ENCODE results near the gene ALOX12B.

The ALOX12B gene

DNA sequence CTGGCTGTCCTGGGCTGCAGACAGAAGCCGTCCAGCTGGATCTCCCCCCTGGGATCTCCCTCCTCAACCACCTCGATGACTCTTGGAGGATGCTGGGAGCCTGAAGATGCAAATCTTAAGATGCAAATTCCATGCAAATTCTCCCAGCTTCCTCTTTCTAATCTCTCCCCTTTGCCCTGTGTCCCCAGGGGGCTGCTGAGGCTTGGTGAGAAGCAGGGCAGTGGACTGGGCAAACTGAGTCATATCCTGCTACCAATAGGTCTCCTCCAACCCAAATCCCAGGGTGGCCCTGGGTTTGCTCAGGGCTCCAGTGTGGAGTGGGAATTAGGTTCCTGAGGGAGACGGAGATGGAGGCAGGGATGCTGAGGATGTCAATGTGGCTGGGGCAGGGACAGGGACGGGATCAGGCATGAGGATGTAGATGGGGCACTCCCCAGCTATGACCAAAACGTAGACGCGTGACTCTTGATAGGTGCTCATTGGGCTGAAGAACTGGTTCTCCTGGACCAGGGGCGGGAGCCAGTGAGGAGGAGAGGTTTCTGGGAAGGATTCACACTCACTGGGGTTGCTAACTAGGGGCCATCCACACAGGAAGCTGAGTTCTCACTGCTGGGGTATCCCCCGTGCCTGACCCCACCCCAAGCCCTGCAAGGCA lies 3.6 kb upstream of the ALOX12B start:
- no peak for DNase-seq (ENCODE audit: low spot score)
- CTCF ChIA-PET, result interaction anchor here (0.6 to 1.2 kb wide), 5 partner anchors 10 to 76 kb away, joined by 3 to 5 read pairs (median 4); no protein-coding TSS in a partner anchor
- POLR2A ChIA-PET (ENCODE audit: low non-redundant PET), result no interaction called here
- TF ChIP-seq, protein P1, sequence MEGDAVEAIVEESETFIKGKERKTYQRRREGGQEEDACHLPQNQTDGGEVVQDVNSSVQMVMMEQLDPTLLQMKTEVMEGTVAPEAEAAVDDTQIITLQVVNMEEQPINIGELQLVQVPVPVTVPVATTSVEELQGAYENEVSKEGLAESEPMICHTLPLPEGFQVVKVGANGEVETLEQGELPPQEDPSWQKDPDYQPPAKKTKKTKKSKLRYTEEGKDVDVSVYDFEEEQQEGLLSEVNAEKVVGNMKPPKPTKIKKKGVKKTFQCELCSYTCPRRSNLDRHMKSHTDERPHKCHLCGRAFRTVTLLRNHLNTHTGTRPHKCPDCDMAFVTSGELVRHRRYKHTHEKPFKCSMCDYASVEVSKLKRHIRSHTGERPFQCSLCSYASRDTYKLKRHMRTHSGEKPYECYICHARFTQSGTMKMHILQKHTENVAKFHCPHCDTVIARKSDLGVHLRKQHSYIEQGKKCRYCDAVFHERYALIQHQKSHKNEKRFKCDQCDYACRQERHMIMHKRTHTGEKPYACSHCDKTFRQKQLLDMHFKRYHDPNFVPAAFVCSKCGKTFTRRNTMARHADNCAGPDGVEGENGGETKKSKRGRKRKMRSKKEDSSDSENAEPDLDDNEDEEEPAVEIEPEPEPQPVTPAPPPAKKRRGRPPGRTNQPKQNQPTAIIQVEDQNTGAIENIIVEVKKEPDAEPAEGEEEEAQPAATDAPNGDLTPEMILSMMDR (conservative IDR thresholded peaks at IDR 0.05; ENCODE audit: low read depth), result no peak
- no peak overlapping the region for H3K27ac ChIP-seq

DNA sequence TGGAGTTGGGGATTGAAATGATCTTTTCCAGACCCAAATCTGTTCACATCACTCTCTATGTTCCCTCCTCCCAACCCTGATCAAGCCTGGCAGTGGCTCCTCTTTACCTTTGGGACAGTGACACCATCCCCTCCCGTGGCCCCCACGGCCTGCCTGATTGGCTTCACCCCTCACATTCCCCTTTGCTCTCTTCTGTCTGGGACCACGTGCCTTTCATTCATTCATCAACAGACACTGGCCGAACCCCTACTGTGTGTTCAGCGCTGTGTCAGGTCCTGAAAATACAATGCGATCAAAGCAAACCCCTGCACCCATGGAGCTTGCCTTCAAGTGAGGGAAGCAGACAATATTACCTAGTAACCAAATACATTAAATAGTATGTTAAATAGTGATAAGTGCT lies 2.2 kb upstream of the ALOX12B start:
- no peak for DNase-seq (ENCODE audit: low spot score)
- ChIA-PET POLR2A (ENCODE audit: low non-redundant PET) (no interaction called here), CTCF (interaction anchor here (0.8 kb wide), 1 partner anchor 21 kb away, joined by 3 read pairs; no protein-coding TSS in a partner anchor)
- no peak overlapping the region for H3K27ac ChIP-seq
- TF ChIP-seq, protein P1 (conservative IDR thresholded peaks at IDR 0.05; ENCODE audit: low read depth), result no peak

DNA sequence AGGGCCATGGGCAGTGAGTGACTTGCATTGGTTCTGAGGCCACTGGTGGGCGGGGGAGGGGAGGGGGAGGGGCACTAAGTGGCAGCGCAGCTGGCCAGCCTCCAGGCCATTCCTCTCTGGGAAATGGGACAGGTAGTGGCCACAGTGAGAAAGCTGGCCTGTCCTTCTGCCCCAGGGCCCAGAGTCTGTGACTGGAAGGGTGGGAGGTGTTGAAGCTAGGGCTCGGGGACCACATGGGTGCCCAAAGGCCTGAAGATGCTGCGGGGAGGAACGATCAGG lies 375 bp upstream of the ALOX12B start:
- no peak for DNase-seq (ENCODE audit: low spot score)
- TF ChIP-seq, protein P1 (conservative IDR thresholded peaks at IDR 0.05; ENCODE audit: low read depth), result no peak
- CTCF ChIA-PET, result interaction anchor here (0.6 to 2.2 kb wide), 4 partner anchors 14 to 110 kb away, joined by 3 to 11 read pairs (median 4); no protein-coding TSS in a partner anchor
- POLR2A ChIA-PET (ENCODE audit: low non-redundant PET), result no interaction called here
- peak overlapping the region; percentile 62 for H3K27ac ChIP-seq

DNA sequence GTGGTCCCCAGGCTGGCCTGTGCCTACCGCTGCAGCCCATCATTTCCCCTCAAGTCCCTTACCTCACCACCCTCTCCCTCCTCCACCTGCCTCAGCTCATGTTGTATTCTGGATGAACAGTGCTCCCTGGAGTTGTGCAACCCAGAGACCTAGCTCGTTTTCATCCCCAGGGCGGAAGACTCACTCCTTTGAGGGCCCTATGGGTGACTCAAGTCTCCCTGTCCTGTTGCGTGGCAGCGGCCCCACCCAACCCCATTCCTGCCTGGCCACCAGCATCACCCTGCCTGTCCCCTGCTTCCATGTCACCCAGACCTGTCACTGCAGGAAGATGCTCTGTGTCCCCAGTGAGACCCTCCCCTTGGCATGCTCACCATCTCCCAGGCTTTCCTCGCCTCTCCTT lies 3.3 kb downstream of the ALOX12B start:
- ChIA-PET CTCF (interaction anchor here (1.5 to 2.2 kb wide), 2 partner anchors 27 to 35 kb away, joined by 3 to 12 read pairs; partner anchors contain the start of gene ALOXE3), POLR2A (ENCODE audit: low non-redundant PET) (no interaction called here)
- H3K27ac ChIP-seq, result no peak overlapping the region
- TF ChIP-seq, protein P1 (conservative IDR thresholded peaks at IDR 0.05; ENCODE audit: low read depth), result no peak
- no peak for DNase-seq (ENCODE audit: low spot score)

DNA sequence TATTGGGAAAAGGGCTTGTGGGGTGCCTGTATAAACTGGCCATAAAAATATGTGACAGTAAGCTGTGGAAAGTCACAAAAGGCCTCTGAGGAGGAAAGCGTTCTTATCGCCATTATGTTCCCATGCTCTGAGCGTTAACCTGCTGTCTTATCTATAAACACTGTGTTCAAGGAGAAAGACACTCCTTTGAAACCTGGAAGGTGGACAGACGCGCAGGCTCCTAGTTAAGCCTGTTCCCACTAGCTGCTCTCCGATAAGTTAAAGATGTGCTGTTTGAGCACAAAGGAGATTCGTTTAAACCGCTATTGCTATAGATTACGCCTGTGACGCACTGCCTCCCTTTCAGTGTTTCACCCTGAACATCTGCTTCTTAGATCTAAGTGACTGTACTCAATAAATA lies 5.2 kb downstream of the ALOX12B start:
- DNase-seq (ENCODE audit: low spot score), result no peak
- ChIA-PET CTCF (interaction anchor here (0.5 to 0.9 kb wide), 2 partner anchors 8 to 114 kb away, joined by 4 to 5 read pairs; no protein-coding TSS in a partner anchor), POLR2A (ENCODE audit: low non-redundant PET) (no interaction called here)

DNA sequence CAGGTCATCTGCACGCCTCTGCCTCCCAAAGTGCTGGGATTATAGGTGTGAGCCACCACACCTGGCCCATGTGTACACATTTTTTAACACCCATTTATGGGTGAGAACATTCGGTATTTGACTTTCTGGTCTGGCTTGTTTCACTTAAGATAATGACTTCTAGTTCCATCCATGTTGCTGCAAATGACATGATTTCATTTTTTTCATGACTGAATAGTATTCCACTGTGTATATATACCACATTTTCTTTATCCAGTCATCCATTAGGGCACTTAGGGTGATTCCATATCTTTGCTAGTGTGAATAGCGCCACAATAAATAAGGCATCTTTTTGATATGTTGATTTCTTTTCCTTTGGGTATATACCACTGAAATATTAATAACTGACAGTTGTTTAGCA lies 5.6 kb downstream of the ALOX12B start:
- H3K27ac ChIP-seq, result no peak overlapping the region
- POLR2A ChIA-PET (ENCODE audit: low non-redundant PET), result no interaction called here
- CTCF ChIA-PET, result interaction anchor here (1.9 kb wide), 1 partner anchor 28 kb away, joined by 6 read pairs; no protein-coding TSS in a partner anchor
- no peak for DNase-seq (ENCODE audit: low spot score)
- TF ChIP-seq, protein P1 (conservative IDR thresholded peaks at IDR 0.05; ENCODE audit: low read depth), result no peak

More for the DNA sequence above, 5.2 kb downstream of the ALOX12B start:
- H3K27ac ChIP-seq, result no peak overlapping the region
- TF ChIP-seq, protein P1 (conservative IDR thresholded peaks at IDR 0.05; ENCODE audit: low read depth), result no peak

Data from RWPE1 (cell line).